DND-41 (cell line): ENCODE measurements around the gene CCDC85A.

Experiments used
- ATAC-seq: fragments of 200-7000 bp; cut with Tn5 transposase; 3 replicates; pipeline ENCODE4 v1.9.1; 2021; ENCODE audit warnings: low read depth; ENCODE audit not compliant: insufficient read depth
- DNase-seq: peaks from one replicate; pipeline ENCODE4 v3.0.0-alpha.2; 2020
- H2AFZ ChIP-seq: 2 replicates; pipeline ENCODE4 v1.6.0; 2012; ENCODE audit warnings: low read depth, low read length
- H3K27ac ChIP-seq: 2 replicates; pipeline ENCODE4 v1.5.1; 2012; ENCODE audit warnings: low read length, inconsistent platforms
- H3K27me3 ChIP-seq: fragments of 200-600 bp; sonication (generic); 2 replicates; pipeline ENCODE4 v1.6.0; 2012; ENCODE audit warnings: low read length, mild to moderate bottlenecking, inconsistent platforms; ENCODE audit not compliant: insufficient read depth, poor library complexity
- H3K36me3 ChIP-seq: 2 replicates; pipeline ENCODE4 v1.5.1; 2012; ENCODE audit warnings: low read length, inconsistent platforms; ENCODE audit not compliant: insufficient read depth
- H3K4me1 ChIP-seq: 2 replicates; pipeline ENCODE4 v1.5.1; 2012; ENCODE audit warnings: mild to moderate bottlenecking, low read length; ENCODE audit not compliant: insufficient read depth
- H3K4me2 ChIP-seq: 2 replicates; pipeline ENCODE4 v1.6.0; 2012; ENCODE audit warnings: mild to moderate bottlenecking, moderate library complexity, low read length, inconsistent platforms; ENCODE audit not compliant: insufficient read depth
- H3K4me3 ChIP-seq, 2 experiments: fragments of 200-600 bp in 1 of 2; shearing (Covaris generic) in 1 of 2; 2 replicates each; pipeline ENCODE4 v1.5.1; 2012 to 2016; ENCODE audit warnings: inconsistent platforms in 2 of 2, low read length in 2 of 2, mild to moderate bottlenecking in 2 of 2, low read depth in 1 of 2, moderate library complexity in 1 of 2
- H3K79me2 ChIP-seq: 2 replicates; pipeline ENCODE4 v1.6.0; 2012; ENCODE audit warnings: low read length, inconsistent platforms; ENCODE audit not compliant: insufficient read depth
- H3K9ac ChIP-seq: 2 replicates; pipeline ENCODE4 v1.6.0; 2012; ENCODE audit warnings: low read depth, mild to moderate bottlenecking, inconsistent platforms, low read length, moderate library complexity
- H3K9me3 ChIP-seq: 2 replicates; pipeline ENCODE4 v1.5.1; 2012; ENCODE audit warnings: low read length, moderate library complexity, mild to moderate bottlenecking, inconsistent platforms; ENCODE audit not compliant: insufficient read depth, severe bottlenecking
- H4K20me1 ChIP-seq: 2 replicates; pipeline ENCODE4 v1.6.0; 2012; ENCODE audit warnings: low read length; ENCODE audit not compliant: insufficient read depth
- EZH2 ChIP-seq: IDR thresholded peaks from 3 replicates; pipeline ENCODE4 v1.6.1; 2012; ENCODE audit warnings: borderline replicate concordance, low read depth, mild to moderate bottlenecking, moderate library complexity, low read length, inconsistent platforms; ENCODE audit not compliant: severe bottlenecking
- TF ChIP-seq, protein P1 (sequence below): IDR thresholded peaks from 2 replicates; pipeline ENCODE4 v1.5.1; 2012; ENCODE audit warnings: borderline replicate concordance, low read length, moderate library complexity, mild to moderate bottlenecking; ENCODE audit not compliant: poor library complexity, severe bottlenecking; ENCODE audit errors: extremely low read depth

The CCDC85A gene

DNA sequence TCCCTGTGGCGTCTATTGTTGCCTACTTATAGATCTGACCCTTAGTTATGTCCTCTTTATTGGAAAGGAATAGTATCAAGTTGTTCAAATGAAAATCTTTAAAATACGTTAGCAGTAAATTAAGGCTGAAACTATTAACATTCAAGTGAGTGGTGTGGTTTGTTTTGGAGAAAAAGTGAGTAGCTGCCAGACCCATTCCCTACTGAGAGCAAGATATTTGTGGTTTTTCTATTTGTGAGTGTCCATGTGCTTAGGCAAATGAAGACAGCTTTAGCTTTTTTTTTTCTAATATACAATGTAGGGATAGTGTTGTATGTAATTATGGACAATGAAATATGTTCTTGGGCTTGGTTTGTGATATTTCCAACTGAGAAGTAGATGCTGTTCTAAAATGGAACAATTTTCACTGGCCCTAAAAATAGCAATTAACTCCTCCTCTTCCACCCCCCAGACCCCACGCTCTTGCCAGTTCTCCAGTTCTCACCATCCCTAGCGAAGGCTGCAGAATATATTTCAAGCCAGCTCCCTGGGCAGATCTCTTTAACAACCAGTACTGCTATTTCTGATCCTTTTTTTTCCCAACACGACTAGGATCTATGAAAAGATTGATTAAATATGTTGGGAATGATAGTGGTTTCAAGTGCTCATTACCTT is 83.1 kb downstream of the CCDC85A start:
- Histone ChIP-seq H2AFZ (no peak overlapping the region), H3K36me3 (no peaks in the 10 kb centered on the region), H3K79me2 (no peaks in the 10 kb centered on the region), H3K4me1 (no peaks in the 10 kb centered on the region), H3K4me3 (no peak overlapping the region), H3K9ac (no peak overlapping the region), H3K9me3 (no peaks in the 10 kb centered on the region), H3K27ac (no peak overlapping the region), H3K4me2 (no peak overlapping the region), H3K27me3 (peaks cover 7% of the 10 kb centered on the region), H4K20me1 (no peaks in the 10 kb centered on the region)
- no peak for DNase-seq
- TF ChIP-seq EZH2 = no peak
- TF ChIP-seq, protein P1, sequence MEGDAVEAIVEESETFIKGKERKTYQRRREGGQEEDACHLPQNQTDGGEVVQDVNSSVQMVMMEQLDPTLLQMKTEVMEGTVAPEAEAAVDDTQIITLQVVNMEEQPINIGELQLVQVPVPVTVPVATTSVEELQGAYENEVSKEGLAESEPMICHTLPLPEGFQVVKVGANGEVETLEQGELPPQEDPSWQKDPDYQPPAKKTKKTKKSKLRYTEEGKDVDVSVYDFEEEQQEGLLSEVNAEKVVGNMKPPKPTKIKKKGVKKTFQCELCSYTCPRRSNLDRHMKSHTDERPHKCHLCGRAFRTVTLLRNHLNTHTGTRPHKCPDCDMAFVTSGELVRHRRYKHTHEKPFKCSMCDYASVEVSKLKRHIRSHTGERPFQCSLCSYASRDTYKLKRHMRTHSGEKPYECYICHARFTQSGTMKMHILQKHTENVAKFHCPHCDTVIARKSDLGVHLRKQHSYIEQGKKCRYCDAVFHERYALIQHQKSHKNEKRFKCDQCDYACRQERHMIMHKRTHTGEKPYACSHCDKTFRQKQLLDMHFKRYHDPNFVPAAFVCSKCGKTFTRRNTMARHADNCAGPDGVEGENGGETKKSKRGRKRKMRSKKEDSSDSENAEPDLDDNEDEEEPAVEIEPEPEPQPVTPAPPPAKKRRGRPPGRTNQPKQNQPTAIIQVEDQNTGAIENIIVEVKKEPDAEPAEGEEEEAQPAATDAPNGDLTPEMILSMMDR = no peak
- no peak for ATAC-seq

DNA sequence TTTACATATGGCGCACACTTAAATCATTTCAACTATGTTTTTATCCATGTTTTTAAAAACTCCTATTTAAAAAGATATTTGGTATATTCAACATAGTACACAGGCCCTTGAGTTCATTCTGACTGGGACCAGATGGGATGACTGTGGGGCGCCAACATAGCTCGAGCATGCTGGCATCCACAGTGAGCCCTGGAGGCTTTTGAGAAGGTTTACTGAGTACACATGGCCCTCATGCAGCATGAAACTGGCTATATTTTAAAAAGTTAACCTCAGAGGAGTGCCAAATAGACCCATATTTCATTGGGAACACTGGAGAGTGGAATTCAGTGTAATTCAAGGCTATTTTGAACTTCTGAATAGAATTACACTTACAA is 83.6 kb downstream of the CCDC85A start:
- H3K79me2 ChIP-seq = no peaks in the 10 kb centered on the region
- peaks cover 7% of the 10 kb centered on the region for H3K27me3 ChIP-seq
- DNase-seq = no peak
- TF ChIP-seq, protein P1 = no peak
- TF ChIP-seq EZH2 = no peak
- no peaks in the 10 kb centered on the region for H3K36me3 ChIP-seq
- no peak overlapping the region for H3K27ac ChIP-seq
- no peak overlapping the region for H3K9ac ChIP-seq
- ATAC-seq = no peak
- H3K4me3 ChIP-seq = no peak overlapping the region
- H2AFZ ChIP-seq = no peak overlapping the region
- H3K4me1 ChIP-seq = no peaks in the 10 kb centered on the region
- no peaks in the 10 kb centered on the region for H3K9me3 ChIP-seq
- no peak overlapping the region for H3K4me2 ChIP-seq
- H4K20me1 ChIP-seq = no peaks in the 10 kb centered on the region

DNA sequence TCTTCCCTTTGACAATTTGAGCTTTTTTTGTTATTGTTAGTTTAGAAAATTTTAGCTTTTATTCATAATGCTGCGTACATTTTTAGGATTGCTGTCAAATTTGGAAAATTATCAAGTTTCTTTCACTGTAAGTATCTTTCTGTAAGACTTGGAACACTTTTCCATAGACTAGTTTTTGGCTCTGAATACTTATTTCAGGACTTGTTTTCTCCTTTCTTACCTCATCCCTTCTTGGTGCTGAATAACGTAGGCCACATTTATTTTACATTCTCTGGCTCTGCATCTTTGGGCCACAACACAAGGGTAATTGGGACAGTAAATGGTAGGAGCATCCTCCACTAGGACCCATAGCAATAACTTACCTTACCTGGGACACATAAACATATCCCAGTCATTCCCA is 85.1 kb downstream of the CCDC85A start:
- H3K27me3 ChIP-seq = peaks cover 7% of the 10 kb centered on the region
- no peak overlapping the region for H3K4me3 ChIP-seq
- no peak overlapping the region for H2AFZ ChIP-seq
- H3K9me3 ChIP-seq = no peaks in the 10 kb centered on the region
- H3K4me1 ChIP-seq = no peaks in the 10 kb centered on the region
- no peak for DNase-seq
- H3K79me2 ChIP-seq = no peaks in the 10 kb centered on the region
- no peak for ATAC-seq
- no peak overlapping the region for H3K27ac ChIP-seq
- no peak overlapping the region for H3K4me2 ChIP-seq
- H3K9ac ChIP-seq = no peak overlapping the region
- TF ChIP-seq EZH2 = no peak
- TF ChIP-seq, protein P1 = no peak
- no peaks in the 10 kb centered on the region for H3K36me3 ChIP-seq
- H4K20me1 ChIP-seq = no peaks in the 10 kb centered on the region

DNA sequence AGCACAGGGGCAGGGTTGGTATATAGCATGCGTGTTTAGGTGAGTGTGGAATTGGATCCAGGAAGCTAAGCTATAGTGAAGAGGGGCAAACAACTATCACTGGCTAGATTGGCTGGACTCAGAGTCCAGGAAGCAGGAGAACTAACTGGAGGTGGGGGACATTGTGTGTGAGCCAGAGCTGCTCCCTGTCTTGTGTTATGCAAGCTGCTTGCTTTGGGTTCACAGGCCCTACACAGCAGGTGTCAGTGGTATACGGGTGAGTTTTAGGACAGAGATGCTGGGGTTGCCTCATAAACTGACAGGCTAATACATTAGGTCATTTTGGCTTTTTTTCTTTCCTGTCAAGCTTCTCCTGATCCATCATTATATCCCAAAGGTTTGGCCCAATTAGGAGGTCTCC is 87.5 kb downstream of the CCDC85A start:
- no peaks in the 10 kb centered on the region for H3K79me2 ChIP-seq
- H2AFZ ChIP-seq = no peak overlapping the region
- H4K20me1 ChIP-seq = no peaks in the 10 kb centered on the region
- H3K4me1 ChIP-seq = no peaks in the 10 kb centered on the region
- no peak for ATAC-seq
- no peak overlapping the region for H3K4me3 ChIP-seq
- H3K4me2 ChIP-seq = no peak overlapping the region
- H3K9me3 ChIP-seq = no peaks in the 10 kb centered on the region
- DNase-seq = no peak
- H3K9ac ChIP-seq = no peak overlapping the region
- no peak for TF ChIP-seq EZH2
- TF ChIP-seq, protein P1 = no peak
- H3K27ac ChIP-seq = no peak overlapping the region
- H3K36me3 ChIP-seq = no peaks in the 10 kb centered on the region
- H3K27me3 ChIP-seq = peaks cover 7% of the 10 kb centered on the region
